Measurements from ENCODE around the gene CDRT4.

CDRT4 gene

DNA sequence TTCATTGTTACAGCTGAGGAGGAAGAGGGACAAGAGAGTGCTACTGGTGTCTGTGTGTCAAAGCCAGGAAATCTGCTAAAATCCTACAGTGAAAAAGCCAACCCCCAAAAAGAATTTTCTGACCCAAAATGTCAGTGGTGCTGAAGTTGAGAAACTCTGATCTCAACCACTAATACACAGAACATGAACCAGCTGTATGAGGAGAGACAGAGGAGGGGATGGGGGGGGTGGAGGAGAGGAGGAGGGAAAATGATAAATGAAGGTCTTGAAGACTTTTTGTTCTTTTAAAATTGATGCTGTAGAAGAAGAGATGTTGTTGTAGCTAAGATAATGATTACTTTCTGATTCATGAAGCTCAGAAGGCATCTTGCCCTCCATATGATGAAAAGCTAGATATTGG, 27.4 kb upstream of the CDRT4 start:
- TF ChIP-seq, protein P1, sequence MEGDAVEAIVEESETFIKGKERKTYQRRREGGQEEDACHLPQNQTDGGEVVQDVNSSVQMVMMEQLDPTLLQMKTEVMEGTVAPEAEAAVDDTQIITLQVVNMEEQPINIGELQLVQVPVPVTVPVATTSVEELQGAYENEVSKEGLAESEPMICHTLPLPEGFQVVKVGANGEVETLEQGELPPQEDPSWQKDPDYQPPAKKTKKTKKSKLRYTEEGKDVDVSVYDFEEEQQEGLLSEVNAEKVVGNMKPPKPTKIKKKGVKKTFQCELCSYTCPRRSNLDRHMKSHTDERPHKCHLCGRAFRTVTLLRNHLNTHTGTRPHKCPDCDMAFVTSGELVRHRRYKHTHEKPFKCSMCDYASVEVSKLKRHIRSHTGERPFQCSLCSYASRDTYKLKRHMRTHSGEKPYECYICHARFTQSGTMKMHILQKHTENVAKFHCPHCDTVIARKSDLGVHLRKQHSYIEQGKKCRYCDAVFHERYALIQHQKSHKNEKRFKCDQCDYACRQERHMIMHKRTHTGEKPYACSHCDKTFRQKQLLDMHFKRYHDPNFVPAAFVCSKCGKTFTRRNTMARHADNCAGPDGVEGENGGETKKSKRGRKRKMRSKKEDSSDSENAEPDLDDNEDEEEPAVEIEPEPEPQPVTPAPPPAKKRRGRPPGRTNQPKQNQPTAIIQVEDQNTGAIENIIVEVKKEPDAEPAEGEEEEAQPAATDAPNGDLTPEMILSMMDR (conservative IDR thresholded peaks at IDR 0.05; ENCODE audit: control insufficient read depth, insufficient read depth, low read depth, low read length), result no peak
- DNase-seq (ENCODE audit: low read depth), result no peak
- no peak overlapping the region for H3K4me3 ChIP-seq (ENCODE audit: control insufficient read depth, low read depth, low read length)

DNA sequence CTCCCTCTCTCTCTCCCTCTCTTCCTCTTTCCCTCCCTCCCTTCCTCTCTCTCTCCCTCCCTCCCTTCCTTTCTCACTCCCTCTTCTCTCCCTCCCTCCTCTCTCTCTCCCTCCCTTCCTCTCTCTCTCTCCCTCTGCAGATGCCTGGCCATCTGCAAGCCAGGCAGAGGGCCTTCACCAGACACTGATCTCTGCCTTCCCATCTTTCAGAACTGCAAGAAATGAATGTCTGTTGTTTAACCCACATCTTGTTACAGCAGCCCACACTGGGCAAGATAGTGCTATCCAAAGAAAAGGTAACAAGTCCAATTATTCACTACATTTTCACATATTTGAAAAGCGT, 26.2 kb upstream of the CDRT4 start:
- DNase-seq (ENCODE audit: low read depth), result no peak
- no peak overlapping the region for H3K4me3 ChIP-seq (ENCODE audit: control insufficient read depth, low read depth, low read length)
- TF ChIP-seq, protein P1 (conservative IDR thresholded peaks at IDR 0.05; ENCODE audit: control insufficient read depth, insufficient read depth, low read depth, low read length), result no peak

DNA sequence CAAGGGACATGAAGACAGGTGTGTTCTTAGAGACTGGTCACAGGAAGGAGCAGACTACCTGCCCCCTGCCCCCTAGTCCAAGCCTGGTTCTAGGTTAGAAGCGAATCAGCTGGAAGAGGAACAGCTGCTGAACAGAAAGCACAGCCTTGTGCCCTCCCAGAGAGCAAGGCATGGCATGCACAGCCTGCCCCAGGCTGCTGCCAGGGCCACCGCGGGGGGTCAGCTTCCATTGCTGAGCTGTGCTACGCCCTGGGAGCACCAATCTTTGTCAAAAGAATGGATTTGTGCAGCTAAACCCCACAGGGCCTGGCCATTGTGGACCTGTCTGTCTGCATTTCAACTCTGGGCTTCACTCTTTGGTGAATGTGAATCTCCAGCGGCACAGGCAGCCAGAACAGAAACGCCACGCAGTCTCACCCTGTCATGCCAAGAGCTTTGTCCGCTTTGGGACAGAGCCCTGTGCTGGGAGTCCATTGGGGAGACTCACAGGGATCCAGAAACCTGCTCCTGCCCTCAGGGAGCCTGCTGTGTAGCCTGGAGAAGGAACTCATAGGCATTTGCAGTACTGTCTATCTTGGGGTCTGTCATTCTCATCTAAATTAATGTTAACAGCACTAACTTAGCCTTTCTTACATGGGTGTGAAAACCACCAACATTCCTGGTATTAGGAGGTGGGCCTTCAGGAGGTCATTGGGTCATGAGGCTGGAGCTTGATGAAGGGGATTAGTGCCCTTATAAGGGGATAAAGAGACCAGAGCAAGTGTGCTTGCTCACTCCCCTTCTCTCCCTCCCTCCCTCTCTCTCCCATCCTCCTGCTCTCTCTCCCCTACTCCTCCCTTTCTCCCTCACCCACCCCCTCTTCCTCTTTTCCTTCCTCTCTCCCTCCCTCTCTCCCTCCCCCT, 25.6 kb upstream of the CDRT4 start:
- H3K4me3 ChIP-seq (ENCODE audit: control insufficient read depth, low read depth, low read length), result no peak overlapping the region
- TF ChIP-seq, protein P1 (conservative IDR thresholded peaks at IDR 0.05; ENCODE audit: control insufficient read depth, insufficient read depth, low read depth, low read length), result no peak
- no peak for DNase-seq (ENCODE audit: low read depth)

DNA sequence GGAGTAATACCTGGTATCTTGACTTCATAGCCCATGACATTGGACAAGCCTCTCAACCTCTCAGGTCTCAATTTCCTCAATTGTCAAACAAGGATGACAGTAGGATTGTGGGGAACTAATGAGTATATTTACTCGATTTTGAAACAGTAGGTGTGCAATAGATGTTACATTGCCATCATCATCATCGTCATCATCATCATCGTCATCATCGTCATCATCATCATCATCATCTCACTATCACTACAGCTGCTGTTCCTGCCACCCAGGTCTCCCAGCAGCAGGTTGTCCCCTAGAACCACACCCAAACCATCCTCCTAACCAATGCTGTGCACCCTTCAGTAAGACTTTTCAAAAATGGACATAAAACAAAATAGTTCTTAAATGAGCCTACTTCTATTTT, 24.8 kb upstream of the CDRT4 start:
- TF ChIP-seq, protein P1 (conservative IDR thresholded peaks at IDR 0.05; ENCODE audit: control insufficient read depth, insufficient read depth, low read depth, low read length), result no peak
- no peak overlapping the region for H3K4me3 ChIP-seq (ENCODE audit: control insufficient read depth, low read depth, low read length)
- DNase-seq (ENCODE audit: low read depth), result no peak

DNA sequence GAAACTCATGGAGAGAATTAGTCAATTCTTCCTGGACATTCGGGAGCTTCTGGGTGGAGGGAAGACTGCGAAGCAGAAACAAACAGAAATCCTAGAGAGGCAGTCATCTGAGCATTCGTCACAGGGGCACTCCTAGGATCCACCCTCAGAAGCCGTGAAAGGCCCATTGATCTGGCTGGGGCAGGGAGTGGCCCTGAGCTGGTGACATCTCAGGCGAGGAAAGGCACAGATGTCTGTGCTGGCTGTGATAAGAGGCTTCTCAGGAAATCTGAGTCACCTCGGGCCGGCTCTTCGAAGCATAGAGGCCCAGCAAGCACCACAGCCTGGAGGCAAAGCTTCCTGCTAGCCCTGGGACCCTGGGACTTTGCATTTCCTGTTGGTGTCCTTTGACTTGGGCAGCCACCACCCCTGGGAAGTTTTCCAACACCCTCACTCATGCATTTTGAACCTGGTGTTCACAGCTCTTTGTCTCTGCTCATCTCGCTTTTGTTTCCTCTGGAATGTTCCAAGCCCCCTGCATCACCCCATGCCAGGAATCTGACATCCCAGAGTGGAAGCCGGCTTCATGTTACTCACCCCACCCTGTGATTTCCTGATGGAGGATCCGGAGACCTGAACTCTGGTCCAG, 23.3 kb upstream of the CDRT4 start:
- no peak overlapping the region for H3K4me3 ChIP-seq (ENCODE audit: control insufficient read depth, low read depth, low read length)
- TF ChIP-seq, protein P1 (conservative IDR thresholded peaks at IDR 0.05; ENCODE audit: control insufficient read depth, insufficient read depth, low read depth, low read length), result no peak
- peak; percentile 73 for DNase-seq (ENCODE audit: low read depth)

DNA sequence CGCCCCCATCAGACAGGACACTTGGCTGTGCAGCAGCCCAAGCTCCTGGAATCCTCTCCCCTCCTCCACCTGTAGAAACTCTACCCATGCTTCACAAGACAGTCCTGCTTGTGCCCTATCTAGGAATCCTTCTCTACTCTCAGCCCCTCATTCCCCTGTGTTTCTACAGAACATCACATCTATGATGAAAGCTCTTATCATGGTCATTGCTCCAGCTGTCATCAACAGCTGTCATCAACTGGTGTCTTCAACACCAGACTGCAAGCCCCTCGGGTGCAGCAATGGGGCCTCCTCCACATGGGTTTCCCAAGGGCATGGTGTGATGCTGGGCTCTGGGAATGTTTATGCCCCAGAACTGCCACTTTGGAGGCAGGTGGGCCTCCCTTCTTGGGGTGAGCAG, 21.1 kb upstream of the CDRT4 start:
- TF ChIP-seq, protein P1 (conservative IDR thresholded peaks at IDR 0.05; ENCODE audit: control insufficient read depth, insufficient read depth, low read depth, low read length), result no peak

More for the DNA sequence above, 21.1 kb upstream of the CDRT4 start:
- H3K4me3 ChIP-seq (ENCODE audit: control insufficient read depth, low read depth, low read length), result no peak overlapping the region
- no peak for DNase-seq (ENCODE audit: low read depth)
